ENCODE measurements around the gene SERPINF2.

GRCh38 chr17:1735834-1736347 is 6.8 kb upstream of the SERPINF2 start:
- no peak for TF ChIP-seq CTCF (IDR thresholded peaks at IDR 0.05)
- no peak for TF ChIP-seq POLR2A (IDR thresholded peaks at IDR 0.05)
- no peak for TF ChIP-seq POLR2AphosphoS5 (IDR thresholded peaks at IDR 0.05)

All from breast epithelium (tissue), 3 donors.